ENCODE data around the gene WBP2NL.

DNA sequence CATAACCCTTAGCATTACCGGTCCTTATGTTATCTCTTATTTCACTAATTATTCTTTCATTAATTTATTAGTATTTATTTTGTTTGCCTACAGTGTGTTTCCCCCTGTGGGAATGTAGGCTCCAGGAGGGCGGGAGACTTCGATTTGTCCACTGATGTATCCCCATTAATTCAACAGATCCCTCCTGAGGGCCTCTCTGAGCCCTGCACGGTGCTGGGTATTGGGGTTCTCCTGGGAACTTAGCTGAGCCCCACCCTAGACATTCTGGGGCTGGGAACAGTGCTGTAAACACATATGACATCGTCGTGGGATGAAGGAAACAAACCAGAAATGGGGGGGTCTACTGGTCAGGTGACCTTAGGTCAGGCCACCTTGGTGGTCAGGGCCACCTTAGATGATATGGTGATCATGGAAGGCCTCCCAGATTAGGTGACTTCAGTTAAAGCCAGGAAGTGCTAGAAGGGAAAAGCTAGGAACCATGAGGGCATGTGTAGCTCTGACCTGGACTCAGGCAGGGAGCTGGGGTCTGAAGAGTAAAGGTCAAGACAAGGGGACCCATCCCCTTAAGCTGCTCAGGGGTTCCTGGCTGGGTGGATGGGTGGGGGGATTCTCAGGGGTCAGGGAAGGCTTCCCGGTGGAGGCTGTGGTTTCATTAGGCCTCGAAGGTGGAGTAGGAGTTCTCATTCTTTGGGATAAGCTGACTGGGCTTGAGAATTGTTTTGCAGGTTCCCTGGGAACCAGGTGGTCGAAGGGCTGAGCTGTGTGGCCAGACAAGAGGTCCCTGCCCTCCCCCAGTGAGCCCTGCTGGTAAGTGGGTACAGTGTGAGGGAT is 76.5 kb downstream of the WBP2NL start:
- TF ChIP-seq BHLHE40 (IDR thresholded peaks at IDR 0.05; ENCODE audit: low read depth, low read length), result no peak
- no peak for TF ChIP-seq ESRRA (IDR thresholded peaks at IDR 0.05; ENCODE audit: borderline replicate concordance, low read length)
- no peak for TF ChIP-seq CEBPB (IDR thresholded peaks at IDR 0.05)
- TF ChIP-seq REST (IDR thresholded peaks at IDR 0.05), result no peak
- TF ChIP-seq, protein P1, sequence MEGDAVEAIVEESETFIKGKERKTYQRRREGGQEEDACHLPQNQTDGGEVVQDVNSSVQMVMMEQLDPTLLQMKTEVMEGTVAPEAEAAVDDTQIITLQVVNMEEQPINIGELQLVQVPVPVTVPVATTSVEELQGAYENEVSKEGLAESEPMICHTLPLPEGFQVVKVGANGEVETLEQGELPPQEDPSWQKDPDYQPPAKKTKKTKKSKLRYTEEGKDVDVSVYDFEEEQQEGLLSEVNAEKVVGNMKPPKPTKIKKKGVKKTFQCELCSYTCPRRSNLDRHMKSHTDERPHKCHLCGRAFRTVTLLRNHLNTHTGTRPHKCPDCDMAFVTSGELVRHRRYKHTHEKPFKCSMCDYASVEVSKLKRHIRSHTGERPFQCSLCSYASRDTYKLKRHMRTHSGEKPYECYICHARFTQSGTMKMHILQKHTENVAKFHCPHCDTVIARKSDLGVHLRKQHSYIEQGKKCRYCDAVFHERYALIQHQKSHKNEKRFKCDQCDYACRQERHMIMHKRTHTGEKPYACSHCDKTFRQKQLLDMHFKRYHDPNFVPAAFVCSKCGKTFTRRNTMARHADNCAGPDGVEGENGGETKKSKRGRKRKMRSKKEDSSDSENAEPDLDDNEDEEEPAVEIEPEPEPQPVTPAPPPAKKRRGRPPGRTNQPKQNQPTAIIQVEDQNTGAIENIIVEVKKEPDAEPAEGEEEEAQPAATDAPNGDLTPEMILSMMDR (IDR thresholded peaks at IDR 0.05), result no peak

All from A549 (cell line).